ENCODE measurements around the gene DNM1L. TPM values are rescaled to one million over a fixed set of nuclear protein-coding genes. Genes with fewer than 3 reads are reported as not detected.

Gene DNM1L
- total RNA-seq, 2 experiments from 2014 or later: 61.1 to 102 TPM

- no peaks in the 10 kb centered on the region for H3K79me2 ChIP-seq (ENCODE audit: insufficient read depth, low read depth, low read length)
- DNase-seq (ENCODE audit: low spot score): no peak
- CTCF ChIA-PET (ENCODE audit: unreplicated experiment): no interaction called here
- H2AFZ ChIP-seq (ENCODE audit: low read length): no peak overlapping the region
- BruUV-seq (replicated peaks): no TSS peak
- H3K4me3 ChIP-seq (ENCODE audit: low read depth, low read length, poor library complexity, severe bottlenecking): no peak overlapping the region
- no peaks in the 10 kb centered on the region for H3K9me2 ChIP-seq (ENCODE audit: insufficient read depth, low read length)
- H3K4me1 ChIP-seq (ENCODE audit: insufficient read depth, low read length, poor library complexity, severe bottlenecking): no peaks in the 10 kb centered on the region
- POLR2A ChIA-PET: interaction anchor here (0.6 kb wide), 1 partner anchor 952 kb away, joined by 5 read pairs; no protein-coding TSS in a partner anchor
- no peak overlapping the region for H3K27ac ChIP-seq (ENCODE audit: low read depth, low read length, poor library complexity, severe bottlenecking)
- no peak overlapping the region for H3K4me2 ChIP-seq (ENCODE audit: low read length)
- no peak for TF ChIP-seq CTCF (conservative IDR thresholded peaks at IDR 0.05; ENCODE audit: low read length)
- TF ChIP-seq EZH2phosphoT487 (IDR thresholded peaks at IDR 0.05; ENCODE audit: borderline replicate concordance, low read depth, low read length): no peak
- H3K36me3 ChIP-seq (ENCODE audit: insufficient read depth, low read length): no peaks in the 10 kb centered on the region
- no peaks in the 10 kb centered on the region for H3K9me3 ChIP-seq (ENCODE audit: low read length)
- no peaks in the 10 kb centered on the region for H4K20me1 ChIP-seq (ENCODE audit: insufficient read depth, low read length)
- intact Hi-C loops (cut with micrococcal nuclease; ENCODE audit: unreplicated experiment): loop anchor here (1.0 kb wide), 1 partner anchor 26 kb away; no protein-coding TSS in a partner anchor
Observed at GRCh38 chr12:32651956-32652210, 27.2 kb upstream of the DNM1L start.

GRCh38 chr12:32659908-32660440 lies 19.1 kb upstream of the DNM1L start:
- no TSS peak for BruUV-seq (replicated peaks)
- no peak for TF ChIP-seq CTCF (conservative IDR thresholded peaks at IDR 0.05; ENCODE audit: low read length)
- TF ChIP-seq EZH2phosphoT487 (IDR thresholded peaks at IDR 0.05; ENCODE audit: borderline replicate concordance, low read depth, low read length): no peak
- peaks cover 6% of the 10 kb centered on the region for H3K4me1 ChIP-seq (ENCODE audit: insufficient read depth, low read length, poor library complexity, severe bottlenecking)
- POLR2A ChIA-PET: no interaction called here
- no peak overlapping the region for H3K4me3 ChIP-seq (ENCODE audit: low read depth, low read length, poor library complexity, severe bottlenecking)
- no peaks in the 10 kb centered on the region for H3K79me2 ChIP-seq (ENCODE audit: insufficient read depth, low read depth, low read length)
- intact Hi-C loops (cut with micrococcal nuclease; ENCODE audit: unreplicated experiment): loop anchor here (5.0 kb wide), 1 partner anchor 128 kb away; no protein-coding TSS in a partner anchor
- H4K20me1 ChIP-seq (ENCODE audit: insufficient read depth, low read length): no peaks in the 10 kb centered on the region
- no peaks in the 10 kb centered on the region for H3K9me2 ChIP-seq (ENCODE audit: insufficient read depth, low read length)
- DNase-seq (ENCODE audit: low spot score): no peak
- H3K27ac ChIP-seq (ENCODE audit: low read depth, low read length, poor library complexity, severe bottlenecking): no peak overlapping the region
- H3K9me3 ChIP-seq (ENCODE audit: low read length): no peaks in the 10 kb centered on the region
- H3K36me3 ChIP-seq (ENCODE audit: insufficient read depth, low read length): no peaks in the 10 kb centered on the region
- H3K4me2 ChIP-seq (ENCODE audit: low read length): no peak overlapping the region
- CTCF ChIA-PET (ENCODE audit: unreplicated experiment): no interaction called here
- H2AFZ ChIP-seq (ENCODE audit: low read length): no peak overlapping the region

GRCh38 chr12:32661706-32662105 lies 17.4 kb upstream of the DNM1L start:
- intact Hi-C loops (cut with micrococcal nuclease; ENCODE audit: unreplicated experiment): no loop called here
- no peaks in the 10 kb centered on the region for H3K9me2 ChIP-seq (ENCODE audit: insufficient read depth, low read length)
- H2AFZ ChIP-seq (ENCODE audit: low read length): no peak overlapping the region
- H3K4me1 ChIP-seq (ENCODE audit: insufficient read depth, low read length, poor library complexity, severe bottlenecking): peaks cover 6% of the 10 kb centered on the region
- no peaks in the 10 kb centered on the region for H4K20me1 ChIP-seq (ENCODE audit: insufficient read depth, low read length)
- H3K4me3 ChIP-seq (ENCODE audit: low read depth, low read length, poor library complexity, severe bottlenecking): no peak overlapping the region
- no peaks in the 10 kb centered on the region for H3K9me3 ChIP-seq (ENCODE audit: low read length)
- BruUV-seq (replicated peaks): no TSS peak
- no peaks in the 10 kb centered on the region for H3K36me3 ChIP-seq (ENCODE audit: insufficient read depth, low read length)
- ChIA-PET CTCF (ENCODE audit: unreplicated experiment) (interaction anchor here (0.8 kb wide), 1 partner anchor 10 kb away, joined by 3 read pairs; no protein-coding TSS in a partner anchor), POLR2A (interaction anchor here (0.9 kb wide), 1 partner anchor 178 kb away, joined by 3 read pairs; no protein-coding TSS in a partner anchor)
- H3K27ac ChIP-seq (ENCODE audit: low read depth, low read length, poor library complexity, severe bottlenecking): no peak overlapping the region
- H3K4me2 ChIP-seq (ENCODE audit: low read length): no peak overlapping the region
- no peaks in the 10 kb centered on the region for H3K79me2 ChIP-seq (ENCODE audit: insufficient read depth, low read depth, low read length)
- no peak for DNase-seq (ENCODE audit: low spot score)
- TF ChIP-seq CTCF (conservative IDR thresholded peaks at IDR 0.05; ENCODE audit: low read length) (no peak), EZH2phosphoT487 (IDR thresholded peaks at IDR 0.05; ENCODE audit: borderline replicate concordance, low read depth, low read length) (no peak)

Measured in OCI-LY7 (cell line).